ENCODE measurements around the gene TM9SF3. TPM values are rescaled to one million over a fixed set of nuclear protein-coding genes. Genes with fewer than 3 reads are reported as not detected.

Gene TM9SF3
- total and polyA plus RNA-seq, 2 experiments from 2014 or later, result 37.3 to 72.5 TPM

DNA sequence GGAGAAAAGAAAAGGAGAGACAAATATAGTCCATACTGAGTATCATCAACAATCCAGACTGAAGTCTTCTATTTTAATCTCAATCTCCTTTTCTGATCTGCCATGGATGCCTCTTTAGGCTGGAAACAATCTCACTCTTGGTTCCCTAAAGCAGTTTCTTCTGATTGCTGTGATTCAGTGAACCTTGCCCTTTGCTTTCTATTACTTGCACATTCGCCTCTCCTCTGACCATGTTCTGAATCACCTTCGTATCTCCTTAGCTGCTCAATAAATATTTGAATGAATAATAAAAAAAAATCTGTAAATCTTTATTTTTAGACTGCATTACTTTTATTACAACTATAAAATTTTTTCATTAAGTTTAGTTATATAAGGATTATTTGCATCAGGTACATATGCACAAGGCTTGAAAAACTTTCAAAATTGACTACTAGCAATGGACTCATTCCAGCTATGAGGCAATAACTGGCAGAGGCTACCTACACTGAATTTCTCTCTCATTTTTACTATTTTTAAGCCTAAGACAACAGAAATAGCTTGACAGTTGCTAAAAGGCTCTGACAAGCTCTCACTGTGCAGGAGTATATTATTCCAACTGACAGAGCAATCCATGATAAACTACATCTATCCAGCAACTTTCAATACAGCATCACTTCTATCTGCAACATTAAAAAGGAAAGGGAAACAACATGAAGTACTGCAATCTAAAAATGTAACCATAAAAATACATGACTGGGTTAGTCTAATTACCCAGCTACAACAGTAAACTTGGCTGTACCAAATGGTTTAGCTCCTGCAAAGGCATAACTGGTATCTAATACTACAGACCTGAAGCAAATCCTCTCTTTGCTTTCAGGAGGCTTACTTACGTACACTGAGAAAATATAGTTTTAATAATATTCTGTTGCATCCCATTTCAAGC is 25.6 kb downstream of the TM9SF3 start (continued):
- TF ChIP-seq, protein P1, sequence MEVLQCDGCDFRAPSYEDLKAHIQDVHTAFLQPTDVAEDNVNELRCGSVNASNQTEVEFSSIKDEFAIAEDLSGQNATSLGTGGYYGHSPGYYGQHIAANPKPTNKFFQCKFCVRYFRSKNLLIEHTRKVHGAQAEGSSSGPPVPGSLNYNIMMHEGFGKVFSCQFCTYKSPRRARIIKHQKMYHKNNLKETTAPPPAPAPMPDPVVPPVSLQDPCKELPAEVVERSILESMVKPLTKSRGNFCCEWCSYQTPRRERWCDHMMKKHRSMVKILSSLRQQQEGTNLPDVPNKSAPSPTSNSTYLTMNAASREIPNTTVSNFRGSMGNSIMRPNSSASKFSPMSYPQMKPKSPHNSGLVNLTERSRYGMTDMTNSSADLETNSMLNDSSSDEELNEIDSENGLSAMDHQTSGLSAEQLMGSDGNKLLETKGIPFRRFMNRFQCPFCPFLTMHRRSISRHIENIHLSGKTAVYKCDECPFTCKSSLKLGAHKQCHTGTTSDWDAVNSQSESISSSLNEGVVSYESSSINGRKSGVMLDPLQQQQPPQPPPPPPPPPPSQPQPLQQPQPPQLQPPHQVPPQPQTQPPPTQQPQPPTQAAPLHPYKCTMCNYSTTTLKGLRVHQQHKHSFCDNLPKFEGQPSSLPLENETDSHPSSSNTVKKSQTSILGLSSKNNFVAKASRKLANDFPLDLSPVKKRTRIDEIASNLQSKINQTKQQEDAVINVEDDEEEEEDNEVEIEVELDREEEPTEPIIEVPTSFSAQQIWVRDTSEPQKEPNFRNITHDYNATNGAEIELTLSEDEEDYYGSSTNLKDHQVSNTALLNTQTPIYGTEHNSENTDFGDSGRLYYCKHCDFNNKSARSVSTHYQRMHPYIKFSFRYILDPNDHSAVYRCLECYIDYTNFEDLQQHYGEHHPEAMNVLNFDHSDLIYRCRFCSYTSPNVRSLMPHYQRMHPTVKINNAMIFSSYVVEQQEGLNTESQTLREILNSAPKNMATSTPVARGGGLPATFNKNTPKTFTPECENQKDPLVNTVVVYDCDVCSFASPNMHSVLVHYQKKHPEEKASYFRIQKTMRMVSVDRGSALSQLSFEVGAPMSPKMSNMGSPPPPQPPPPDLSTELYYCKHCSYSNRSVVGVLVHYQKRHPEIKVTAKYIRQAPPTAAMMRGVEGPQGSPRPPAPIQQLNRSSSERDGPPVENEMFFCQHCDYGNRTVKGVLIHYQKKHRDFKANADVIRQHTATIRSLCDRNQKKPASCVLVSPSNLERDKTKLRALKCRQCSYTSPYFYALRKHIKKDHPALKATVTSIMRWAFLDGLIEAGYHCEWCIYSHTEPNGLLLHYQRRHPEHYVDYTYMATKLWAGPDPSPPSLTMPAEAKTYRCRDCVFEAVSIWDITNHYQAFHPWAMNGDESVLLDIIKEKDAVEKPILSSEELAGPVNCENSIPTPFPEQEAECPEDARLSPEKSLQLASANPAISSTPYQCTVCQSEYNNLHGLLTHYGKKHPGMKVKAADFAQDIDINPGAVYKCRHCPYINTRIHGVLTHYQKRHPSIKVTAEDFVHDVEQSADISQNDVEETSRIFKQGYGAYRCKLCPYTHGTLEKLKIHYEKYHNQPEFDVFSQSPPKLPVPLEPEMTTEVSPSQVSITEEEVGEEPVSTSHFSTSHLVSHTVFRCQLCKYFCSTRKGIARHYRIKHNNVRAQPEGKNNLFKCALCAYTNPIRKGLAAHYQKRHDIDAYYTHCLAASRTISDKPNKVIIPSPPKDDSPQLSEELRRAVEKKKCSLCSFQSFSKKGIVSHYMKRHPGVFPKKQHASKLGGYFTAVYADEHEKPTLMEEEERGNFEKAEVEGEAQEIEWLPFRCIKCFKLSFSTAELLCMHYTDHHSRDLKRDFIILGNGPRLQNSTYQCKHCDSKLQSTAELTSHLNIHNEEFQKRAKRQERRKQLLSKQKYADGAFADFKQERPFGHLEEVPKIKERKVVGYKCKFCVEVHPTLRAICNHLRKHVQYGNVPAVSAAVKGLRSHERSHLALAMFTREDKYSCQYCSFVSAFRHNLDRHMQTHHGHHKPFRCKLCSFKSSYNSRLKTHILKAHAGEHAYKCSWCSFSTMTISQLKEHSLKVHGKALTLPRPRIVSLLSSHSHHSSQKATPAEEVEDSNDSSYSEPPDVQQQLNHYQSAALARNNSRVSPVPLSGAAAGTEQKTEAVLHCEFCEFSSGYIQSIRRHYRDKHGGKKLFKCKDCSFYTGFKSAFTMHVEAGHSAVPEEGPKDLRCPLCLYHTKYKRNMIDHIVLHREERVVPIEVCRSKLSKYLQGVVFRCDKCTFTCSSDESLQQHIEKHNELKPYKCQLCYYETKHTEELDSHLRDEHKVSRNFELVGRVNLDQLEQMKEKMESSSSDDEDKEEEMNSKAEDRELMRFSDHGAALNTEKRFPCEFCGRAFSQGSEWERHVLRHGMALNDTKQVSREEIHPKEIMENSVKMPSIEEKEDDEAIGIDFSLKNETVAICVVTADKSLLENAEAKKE (CRISPR knock-in tag; IDR thresholded peaks at IDR 0.05), result no peak
- TF ChIP-seq NANOG (IDR thresholded peaks at IDR 0.05; ENCODE audit: borderline replicate concordance) (no peak), EZH2 (IDR thresholded peaks at IDR 0.05; ENCODE audit: low read depth, unreplicated experiment) (no peak), EZH2phosphoT487 (IDR thresholded peaks at IDR 0.05; ENCODE audit: unreplicated experiment) (no peak), POLR2AphosphoS5 (IDR thresholded peaks at IDR 0.05; ENCODE audit: low read depth) (no peak), ZNF114 (CRISPR knock-in tag; IDR thresholded peaks at IDR 0.05) (no peak)
- TF ChIP-seq, protein P2, sequence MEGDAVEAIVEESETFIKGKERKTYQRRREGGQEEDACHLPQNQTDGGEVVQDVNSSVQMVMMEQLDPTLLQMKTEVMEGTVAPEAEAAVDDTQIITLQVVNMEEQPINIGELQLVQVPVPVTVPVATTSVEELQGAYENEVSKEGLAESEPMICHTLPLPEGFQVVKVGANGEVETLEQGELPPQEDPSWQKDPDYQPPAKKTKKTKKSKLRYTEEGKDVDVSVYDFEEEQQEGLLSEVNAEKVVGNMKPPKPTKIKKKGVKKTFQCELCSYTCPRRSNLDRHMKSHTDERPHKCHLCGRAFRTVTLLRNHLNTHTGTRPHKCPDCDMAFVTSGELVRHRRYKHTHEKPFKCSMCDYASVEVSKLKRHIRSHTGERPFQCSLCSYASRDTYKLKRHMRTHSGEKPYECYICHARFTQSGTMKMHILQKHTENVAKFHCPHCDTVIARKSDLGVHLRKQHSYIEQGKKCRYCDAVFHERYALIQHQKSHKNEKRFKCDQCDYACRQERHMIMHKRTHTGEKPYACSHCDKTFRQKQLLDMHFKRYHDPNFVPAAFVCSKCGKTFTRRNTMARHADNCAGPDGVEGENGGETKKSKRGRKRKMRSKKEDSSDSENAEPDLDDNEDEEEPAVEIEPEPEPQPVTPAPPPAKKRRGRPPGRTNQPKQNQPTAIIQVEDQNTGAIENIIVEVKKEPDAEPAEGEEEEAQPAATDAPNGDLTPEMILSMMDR (conservative IDR thresholded peaks at IDR 0.05; ENCODE audit: low read depth in 2 of 2), result no peak

Measured in GM23338 (cell line).